Measurements from ENCODE around the gene NAP1L1.

Gene NAP1L1

DNA sequence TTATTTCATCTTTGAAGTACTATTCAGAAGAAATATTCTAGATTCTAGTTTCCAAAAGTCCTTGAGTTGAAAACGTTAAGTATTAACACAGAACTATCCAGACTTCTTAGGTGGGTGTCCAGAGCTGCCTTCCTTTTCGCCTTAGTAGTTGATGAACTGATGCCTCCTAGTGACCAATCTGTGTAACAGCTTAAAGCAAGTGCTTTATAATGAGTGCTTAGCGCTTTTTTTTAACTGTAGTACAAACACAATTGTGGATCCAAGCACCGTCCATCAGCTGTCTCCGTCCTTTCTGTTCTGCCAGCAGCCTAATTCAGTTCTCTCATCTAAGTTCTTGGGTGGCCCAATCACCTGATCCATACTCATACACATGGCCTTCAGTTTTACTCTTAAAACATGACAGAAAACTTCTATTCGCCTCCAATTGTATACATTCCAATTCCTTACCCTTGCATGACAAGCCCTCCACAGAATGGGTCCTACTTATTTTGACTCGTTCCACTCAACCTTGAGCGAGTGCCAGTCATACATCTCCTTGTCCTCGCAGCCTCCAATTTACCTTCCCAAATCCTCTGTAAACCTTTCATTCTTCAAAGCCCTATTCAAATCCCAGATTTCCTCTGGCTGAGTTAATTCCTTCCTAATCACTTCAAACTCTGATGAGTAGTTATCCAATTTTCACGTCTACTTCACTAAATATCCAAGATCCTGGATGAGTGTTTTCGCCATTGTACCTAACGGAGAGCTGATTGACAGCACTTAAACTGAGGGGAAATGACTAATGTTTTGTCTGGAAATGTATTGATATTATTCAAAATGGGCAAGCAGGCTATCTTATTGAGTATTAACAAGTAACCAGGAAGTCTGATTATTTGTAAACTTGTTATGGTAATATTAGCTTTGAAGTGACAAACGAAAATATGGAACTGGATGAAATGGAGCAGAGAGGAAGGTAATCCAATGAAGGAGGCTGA is 47.1 kb downstream of the NAP1L1 start:
- DNase-seq, result peak; percentile 91

DNA sequence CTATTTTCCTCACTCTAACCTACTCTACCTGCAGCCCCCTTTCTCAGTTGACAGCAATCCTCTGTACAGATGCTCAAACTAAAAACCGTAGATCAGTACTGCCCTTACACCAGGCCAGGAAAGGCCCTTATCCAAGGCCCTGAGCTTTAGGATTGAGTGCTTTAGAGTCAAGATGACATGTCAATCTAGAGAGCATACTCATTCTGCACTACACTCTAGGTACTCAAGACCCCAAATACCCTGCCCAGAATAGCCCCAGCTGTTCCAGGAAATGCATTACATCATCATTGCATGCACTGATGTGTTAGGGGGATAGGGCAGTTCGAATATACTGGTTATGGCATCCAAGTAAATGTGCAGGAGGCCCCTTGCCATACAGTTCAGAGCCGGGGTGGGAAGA is 49.4 kb downstream of the NAP1L1 start:
- no peak for DNase-seq

DNA sequence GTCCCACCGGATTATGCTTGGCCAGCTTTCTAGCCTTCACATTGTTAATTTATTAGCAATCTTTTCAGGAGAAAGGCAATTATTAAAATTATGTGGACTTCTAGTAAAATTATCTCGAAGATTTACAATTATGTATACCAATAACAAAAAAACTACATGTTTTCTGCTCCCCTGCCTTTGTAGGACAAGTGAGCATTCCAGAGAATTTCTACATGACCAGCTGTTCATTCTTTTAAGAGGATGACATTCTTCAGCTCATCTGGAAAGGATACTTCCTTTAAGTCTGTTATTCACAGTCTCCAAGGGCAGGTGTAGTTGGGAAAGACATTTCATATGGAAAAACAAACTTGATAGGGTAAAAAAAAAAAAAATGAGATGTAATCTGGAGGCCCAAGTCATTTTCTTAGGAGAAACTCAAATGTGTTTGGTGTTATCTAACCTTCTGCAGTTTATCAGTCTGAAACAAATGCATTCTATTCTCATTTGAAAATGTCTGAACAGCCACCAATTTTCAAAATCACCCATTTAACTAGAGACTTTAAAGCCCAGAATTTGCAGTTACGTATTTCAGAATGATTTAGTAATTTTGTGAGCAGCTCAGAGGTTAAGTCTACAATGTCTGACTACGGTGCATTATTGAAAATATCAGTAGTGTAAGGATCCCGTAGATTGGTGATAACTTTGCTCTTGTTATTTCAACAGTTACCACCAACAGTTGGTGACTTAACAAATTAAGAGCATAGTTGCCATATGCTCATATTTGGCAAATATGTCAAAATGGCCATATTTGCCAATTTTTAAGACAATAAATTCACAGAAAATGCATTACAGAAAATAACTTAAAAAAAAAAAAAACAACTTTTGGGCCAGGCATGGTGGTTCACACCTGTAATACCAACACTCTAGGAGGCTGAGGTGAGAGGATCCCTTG is 51.1 kb downstream of the NAP1L1 start:
- DNase-seq, result no peak

DNA sequence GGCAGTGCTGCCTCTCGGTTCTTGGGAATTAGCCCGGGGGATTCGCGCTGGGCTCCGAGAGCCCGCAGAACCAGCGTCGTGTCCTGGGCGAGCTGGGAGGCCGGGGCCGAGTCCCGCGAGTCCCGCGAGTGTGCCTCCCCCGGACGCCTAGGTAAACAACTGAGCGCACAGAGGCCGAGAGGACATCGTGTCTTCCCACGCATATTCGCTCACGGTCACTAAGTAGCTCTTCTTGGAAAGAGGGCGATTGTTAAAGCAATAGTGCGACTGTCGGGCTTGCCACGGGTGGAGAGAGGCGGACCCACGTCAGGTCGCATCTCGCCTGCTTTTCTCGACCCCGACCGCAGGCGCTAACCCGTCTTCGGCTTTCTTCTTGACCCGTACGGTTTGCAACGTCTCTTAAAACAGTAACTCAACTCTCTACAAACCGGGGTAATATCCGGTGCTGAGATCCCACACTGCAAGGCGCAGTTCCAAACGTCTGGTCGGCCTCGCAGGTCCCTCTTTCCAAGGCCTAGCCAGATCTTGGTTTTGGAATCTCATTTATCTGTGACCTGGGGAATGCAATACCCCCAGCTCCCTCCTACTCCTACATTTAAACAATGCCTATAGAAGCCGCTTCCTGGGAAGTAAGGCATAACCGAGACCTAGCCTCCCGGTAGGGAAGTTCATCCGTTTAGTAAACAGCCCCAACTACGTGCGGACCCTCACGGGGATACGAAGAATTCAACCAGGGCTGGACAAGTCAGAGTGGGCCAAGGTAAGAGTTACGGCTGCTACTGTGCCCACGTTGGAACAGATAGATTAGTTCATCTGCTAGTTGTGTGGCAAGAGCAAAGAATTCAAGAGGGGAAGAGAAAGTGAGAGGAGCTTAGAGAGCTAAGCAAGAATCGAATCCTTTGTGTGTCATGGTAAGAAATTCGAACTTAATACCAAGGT is 52.2 kb downstream of the NAP1L1 start:
- DNase-seq, result no peak

DNA sequence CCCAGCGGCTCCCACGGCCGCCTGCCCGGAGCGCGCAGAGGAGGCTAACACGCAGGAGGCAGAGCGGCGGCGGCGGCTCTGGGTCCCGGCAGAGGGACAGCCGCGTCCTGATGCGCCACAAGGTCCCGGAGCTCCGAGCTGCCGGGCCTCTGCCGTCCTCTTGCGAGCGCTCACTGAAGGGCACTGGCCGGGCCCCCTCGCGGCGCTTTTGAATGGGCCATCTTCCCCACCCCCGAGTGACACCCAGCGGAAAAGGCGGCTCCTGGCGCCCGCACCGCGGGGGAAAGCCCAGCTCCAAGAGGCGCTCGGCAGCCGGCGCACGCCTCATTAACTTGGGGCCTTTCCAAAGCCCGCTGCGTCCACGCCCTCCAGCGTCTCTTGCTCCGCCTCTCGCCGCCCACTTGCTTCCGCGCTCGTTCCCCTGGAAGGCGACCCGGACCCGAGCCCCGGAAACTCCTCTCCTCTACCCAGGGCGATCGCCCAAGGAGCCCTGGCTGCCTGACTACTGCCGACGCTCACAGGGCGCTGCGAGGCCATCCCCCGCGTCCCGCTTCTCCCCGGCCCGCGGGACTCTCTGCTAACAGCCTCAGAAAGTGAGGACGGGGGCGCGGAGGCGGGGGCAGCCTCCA is 53.0 kb downstream of the NAP1L1 start, which contains the start of gene PHLDA1:
TSS of gene PHLDA1 (minus strand) at position 363 of the 629 bp plus-strand sequence.
- peak; percentile 88 for DNase-seq

DNA sequence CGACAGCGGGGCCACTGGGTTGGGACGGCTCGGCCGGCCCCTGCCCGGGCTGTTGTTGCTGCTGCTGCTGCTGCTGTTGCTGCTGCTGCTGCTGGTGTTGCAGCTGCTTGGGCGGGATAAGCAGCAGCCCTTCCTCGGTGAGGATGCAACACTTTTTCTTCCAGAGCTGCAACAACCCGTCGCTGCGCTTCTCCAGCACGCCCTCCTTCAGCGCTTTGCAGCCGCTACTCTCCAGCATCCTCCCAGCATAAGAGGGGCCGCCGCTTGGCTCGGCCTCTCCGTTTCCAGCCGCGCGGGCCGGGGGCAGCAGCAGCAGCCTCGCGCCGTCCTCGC is 53.4 kb downstream of the NAP1L1 start:
- no peak for DNase-seq

DNA sequence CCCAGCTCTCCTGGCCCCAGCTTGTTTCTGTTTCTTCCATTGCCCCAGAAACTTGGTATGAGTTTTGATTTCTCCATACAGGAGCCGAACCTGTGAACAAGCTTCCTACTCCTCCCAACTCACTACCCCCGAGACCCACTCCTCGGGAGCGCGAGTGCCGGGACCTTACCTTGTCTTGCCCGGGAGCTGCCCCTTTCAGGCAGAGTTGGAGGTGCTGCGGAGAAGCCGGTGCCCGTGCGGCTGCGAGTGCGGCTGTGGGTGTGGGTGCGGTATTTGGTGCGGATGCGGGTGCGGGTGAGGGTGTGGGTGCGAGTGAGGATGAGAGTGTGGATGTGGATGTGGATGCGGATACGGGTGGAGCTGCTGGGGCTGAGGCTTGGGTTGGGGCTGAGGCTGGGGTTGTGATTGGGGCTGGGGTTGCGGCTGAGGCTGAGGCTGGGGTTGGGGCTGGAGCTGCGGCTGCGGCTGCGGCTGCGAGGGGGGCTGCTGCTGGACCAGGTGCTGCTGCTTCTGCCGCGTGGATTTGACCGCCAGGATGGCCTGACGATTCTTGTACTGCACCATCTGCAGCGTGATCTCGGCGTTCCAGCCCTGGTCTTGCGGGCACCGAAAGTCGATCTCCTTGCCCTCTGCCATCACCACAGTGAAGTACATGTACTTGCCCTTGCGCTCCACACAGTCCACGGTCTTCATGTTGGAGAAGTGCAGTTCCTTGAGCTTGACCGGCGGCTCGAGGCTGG is 54.0 kb downstream of the NAP1L1 start:
- DNase-seq, result no peak

DNA sequence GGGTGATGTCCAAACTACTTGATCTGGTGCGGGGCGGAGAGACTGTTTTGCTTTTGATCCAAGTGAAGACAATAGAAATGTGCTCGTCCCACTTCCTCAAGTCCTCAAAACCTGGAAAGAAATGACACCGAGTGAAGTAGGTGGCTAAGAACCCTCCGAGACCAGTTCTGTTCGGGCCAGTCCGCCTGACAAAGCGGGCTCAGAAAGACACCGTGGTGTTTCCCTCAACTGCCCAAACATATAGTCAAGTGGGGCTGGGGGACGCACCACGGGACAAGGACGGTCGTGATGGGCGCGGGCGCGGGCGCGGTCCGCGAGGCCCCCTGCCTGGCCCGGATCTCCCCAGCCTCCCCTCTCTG is 54.5 kb downstream of the NAP1L1 start:
- DNase-seq, result no peak

DNA sequence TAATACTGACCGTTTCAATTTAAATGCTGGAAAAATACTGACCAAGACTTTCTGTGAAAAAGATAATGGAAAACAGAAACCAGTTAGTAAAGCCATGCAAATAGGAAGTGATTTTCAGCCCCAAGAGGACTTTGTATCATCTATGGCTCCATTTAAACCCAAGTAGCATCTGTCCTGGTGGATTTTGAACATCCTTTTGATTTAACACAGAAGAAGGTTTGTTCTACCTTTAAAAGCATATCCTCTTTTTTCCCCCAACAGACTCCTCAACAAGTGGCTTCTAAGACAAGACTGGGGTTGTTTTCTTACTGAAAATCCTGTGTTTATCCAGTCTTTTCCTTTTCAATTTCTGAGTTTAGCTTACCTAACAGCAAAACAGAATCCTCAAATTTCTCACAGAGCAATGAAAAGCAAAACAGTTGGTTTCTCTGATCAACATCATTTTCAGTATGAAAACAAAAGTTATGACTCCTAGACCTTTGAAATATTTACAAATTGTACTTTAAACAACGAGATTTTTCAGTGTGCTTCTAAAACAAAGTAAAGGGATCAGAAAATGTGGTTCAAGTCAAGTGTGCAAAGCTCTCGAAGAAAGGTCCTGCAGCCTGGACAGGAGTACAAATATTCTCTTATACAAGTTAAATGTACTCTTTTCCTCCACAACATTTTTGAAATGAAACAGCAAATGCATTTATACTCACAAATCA is 55.8 kb downstream of the NAP1L1 start:
- no peak for DNase-seq

DNA sequence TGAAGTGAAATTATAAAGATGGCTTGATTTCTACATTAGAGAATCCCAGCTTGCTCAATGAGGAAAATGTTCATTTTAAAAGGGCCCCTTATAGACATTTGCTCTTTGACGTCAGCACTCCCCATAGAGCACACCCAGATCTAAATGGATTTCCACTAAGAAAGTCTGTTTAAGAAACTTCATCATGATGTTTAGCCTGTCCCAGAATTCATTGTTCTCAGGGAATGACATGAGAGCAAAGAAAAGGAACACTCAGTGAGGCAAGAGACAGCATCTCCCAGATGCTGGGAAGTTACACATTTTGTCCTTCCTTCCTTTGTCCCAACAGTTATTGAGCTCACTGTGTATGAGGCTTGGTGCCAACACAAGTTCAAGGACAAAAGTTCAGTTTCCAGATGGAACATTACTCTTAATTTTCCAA is 57.8 kb downstream of the NAP1L1 start:
- no peak for DNase-seq

DNA sequence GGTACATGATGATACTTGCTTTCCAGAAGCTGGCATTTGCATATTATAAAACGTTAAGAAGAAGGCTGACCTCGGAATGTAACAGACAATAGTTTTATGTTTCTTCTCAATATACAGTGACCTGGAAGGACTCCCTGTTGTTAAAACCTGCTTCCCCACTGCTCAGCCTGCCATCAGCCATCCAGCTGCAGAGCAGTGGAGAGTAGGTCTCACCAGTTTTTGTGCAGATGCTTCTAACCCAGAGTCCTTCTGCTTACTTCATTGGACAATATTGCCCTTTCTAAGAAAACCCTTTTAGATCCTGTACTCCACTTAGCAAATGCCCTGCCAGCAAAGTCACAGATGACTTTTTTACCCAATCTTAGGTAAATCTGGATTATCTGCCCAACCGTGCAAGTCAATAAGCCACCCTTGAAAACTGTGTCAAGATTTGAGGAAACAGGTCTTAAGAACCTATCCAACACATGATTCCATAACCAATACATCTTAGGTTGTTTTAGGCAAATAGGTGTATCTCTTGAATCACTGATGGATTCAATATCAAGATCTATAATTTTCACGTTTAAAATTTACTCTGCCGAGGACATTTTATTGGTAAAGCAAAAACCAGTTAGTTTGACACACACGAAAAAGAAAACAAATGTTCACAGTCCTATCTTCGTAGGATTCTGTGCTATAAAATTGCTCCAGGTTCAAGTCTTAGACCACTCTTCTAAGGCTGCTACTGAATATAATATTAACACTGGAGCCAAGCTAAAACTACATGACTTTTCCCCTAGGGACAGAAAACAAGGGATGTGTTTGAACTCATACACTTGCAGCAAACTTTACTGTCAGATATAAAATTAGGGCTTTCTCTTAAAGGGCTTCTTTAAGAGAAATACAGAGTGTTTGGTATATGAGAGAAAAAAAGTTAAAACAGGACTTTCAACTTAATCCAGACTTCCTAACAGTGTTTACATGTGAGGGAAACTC is 58.6 kb downstream of the NAP1L1 start:
- DNase-seq, result no peak

DNA sequence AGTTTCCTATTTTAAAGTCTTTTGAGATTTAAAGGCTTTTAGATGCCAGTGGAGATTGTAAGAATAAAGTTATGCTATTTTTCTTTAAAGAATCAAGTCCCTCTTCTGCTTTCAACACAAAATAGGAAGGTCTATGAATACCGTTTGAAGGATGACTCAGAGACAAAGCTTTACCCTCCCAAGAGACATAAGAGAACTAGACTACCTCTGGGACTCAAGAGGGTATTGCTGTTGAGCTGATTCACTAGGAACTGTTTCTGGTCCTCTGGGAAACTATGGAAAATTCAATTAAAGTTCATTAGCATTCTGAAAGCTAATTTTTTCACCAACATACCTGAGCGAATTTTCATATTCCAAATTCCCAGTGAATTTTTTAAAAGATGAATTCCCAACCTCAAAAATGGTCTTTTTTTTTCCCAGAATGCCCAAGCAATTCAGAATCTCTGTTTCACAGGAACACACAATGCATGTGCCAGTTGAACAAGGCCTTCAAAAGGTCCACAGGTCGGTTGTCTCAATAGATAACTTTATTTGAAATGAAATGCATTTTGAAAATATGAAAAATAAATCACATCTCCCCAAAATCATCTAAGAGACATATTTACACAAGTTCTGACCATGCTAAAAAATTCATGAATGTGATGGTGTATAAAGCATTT is 59.4 kb downstream of the NAP1L1 start:
- no peak for DNase-seq

DNA sequence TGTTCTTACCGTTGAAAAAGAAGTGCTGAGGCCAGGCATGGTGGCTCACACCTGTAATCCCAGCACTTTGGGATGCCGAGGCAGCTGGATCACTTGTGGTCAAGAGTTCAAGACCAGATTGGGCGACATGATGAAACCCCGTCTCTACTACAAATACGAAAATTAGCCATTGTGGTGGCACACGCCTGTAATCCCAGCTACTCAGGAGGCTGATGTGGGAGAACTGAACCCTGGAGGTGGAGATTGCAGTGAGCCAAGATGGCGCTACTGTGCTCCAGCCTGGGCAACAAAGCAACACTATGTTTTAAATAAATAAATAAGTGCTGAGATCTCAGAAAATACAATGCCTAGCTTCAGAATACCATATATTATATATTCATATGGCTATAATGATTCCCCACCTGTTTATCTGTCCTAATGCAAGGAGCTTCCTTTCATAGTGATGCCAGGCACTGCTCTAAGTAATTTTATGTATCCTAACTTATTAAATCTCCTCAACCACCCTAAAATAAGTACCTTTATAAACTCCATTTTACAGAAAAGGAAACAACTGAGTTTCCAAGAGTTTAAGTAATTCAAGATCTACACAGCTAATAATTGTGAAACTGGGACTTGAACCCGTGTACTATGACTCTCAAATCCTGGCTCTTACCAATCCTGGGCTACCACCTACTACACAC is 60.2 kb downstream of the NAP1L1 start:
- DNase-seq, result no peak

DNA sequence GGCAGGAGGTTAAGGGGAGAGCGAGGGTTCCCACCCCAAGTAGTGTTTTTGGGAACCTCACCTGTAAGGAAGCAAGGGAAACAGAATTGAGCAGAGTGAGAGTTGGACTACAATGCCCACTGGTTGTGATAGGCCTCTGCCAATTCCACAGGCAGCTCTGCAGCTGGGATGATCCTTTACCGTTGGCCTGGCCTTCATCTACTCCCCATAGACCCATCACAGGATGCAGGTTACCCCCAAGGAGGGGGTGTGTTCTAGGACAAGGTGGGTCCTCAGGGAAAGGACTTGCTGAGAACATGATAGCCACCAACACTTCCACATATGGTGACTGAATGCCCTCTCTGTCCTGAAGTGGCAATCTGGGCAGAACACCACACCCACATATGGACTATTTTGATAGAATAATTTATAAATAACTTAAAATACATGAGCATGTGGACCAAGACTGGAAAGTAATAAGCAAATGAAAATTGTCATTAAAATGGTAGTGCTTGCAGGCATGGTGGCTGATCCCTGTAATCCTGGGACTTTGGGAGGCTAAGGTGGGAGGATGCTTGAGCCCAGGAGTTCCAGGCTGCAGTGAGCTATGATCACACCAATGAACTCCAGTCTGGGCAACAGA is 61.3 kb downstream of the NAP1L1 start:
- no peak for DNase-seq

DNA sequence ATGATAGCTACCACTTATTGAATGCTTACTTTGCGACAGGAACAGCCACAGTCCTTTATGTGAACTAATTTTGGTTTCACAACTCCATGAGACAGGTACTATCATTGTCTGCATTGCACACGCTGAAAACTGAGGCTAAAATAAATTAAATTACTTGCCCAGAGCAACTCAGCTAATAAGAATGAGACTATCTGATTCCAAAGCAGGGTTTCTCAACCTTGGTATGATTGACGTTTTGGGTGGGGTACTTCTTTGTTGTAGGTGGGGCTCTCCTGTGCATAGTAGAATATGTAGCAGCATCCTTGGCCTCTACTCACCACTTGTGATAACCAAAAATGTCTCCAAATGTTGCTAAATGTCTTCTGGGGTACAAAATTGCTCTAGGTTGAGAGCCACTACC is 62.0 kb downstream of the NAP1L1 start:
- no peak for DNase-seq

DNA sequence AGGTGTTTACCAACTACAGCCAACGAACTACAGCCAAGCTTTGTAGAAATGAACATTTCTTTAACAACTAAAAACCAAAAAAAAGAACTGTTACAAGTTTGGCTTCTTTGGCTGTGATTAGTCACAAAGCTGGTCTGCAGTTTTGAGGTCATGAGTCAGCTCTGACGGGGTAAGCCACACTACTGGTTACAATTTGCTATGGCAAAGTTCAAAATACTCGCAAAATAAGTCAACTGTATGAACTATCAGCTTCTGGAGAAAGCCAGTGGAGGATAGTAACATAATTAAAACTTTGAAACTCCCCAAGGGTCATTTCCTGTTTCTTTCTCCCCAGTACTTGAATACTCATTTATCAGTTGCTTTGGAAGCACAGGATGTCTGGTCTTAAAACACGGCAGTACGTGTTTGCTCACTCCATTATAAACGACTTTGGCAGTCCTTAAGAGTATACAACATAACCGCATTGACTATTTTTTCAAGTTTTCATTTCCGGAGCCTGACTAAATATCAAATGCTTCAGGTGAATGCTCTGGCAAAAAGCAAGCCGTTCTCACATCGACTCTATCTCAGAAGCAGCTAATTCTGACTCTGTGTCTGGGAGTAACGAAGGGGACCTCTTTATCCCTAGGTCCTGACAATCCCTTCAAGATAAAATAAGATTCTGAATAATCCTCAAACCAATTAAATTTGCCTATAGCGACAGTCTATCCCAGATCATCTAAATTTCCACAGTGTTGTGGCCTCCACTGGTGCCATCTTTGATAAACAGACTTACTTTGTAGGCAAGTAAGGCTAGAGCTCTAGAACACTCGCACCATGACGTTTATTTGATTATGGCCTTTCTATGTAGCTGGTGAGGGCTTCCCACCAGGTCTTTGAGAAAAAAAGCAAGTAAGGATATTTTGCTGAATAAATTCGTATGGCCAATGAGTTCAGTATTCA is 63.5 kb downstream of the NAP1L1 start:
- peak; percentile 54 for DNase-seq

DNA sequence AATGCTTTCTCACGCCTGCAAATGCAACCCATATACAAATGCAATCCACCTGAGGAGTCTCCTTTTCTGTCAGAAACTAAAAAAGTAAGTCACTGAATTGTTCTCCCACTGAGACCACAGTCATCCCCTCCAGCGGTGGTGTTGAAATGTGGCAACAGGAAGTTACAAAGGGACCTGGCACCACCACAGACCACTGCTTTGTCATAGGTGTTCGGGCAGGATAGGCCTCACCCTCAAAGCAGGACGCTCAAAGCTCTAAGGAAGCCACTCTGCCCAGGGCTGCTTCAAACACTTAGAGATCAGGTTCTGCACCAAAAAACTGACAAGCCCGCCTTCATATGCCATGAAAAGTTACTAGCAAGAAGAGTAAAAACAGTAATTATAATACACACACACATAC is 64.2 kb downstream of the NAP1L1 start:
- DNase-seq, result no peak

All from NCI-H2029 treated with DMSO at 0.1 percent for 48 hours (cell line).